ENCODE results near the gene CCNI.

DNA sequence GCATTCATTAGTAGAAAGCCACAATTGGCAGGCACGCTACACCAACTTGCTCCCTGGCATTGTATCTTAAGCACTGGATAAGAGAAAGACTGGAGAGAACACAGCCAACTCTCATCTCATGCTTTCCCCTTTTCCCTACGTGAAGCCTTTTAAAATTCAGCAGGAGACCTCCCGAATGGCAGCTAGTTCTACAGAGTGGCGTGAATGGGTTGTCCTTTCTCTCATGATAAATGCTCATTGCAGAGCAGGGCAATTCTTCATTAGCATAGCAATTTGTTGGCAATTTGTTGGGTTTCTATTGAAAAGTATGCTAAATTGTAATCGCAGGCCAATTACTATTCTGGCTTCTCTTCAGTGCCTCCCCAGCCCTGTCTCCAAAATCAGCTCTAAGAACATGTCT is 78.3 kb downstream of the CCNI start:
- no peak for TF ChIP-seq CTCF (IDR thresholded peaks at IDR 0.05)
- no peak for TF ChIP-seq POLR2A (IDR thresholded peaks at IDR 0.05)
